GM18858 (cell line): ENCODE data around the gene PBXIP1.
"Not testable (repeated sequence)": the region's sequence is repeated elsewhere in the genome, so short reads cannot be mapped to it uniquely, and the experiment has no call there.

Experiments
- ATAC-seq: cut with Tn5 transposase; IDR thresholded peaks from one replicate; pipeline ENCODE4 v1.9.1; 2021; ENCODE audit not compliant: unreplicated experiment

PBXIP1 gene

GRCh38 chr1:154955718-154956543, at the start of gene PBXIP1:
TSS of gene PBXIP1 (minus strand) at chr1:154956099. CDS start at chr1:154953721, 2,378 bp downstream.
- peak; percentile 39 for ATAC-seq

- ATAC-seq = no peak
Observed at GRCh38 chr1:155005076-155006011, 49.4 kb upstream of the PBXIP1 start.

- ATAC-seq = no peak
Observed at GRCh38 chr1:155004352-155005075, 48.6 kb upstream of the PBXIP1 start.

- no peak for ATAC-seq
Observed at GRCh38 chr1:155003766-155004351, 48.0 kb upstream of the PBXIP1 start.

- ATAC-seq = no peak
Observed at GRCh38 chr1:155003227-155003765, 47.4 kb upstream of the PBXIP1 start.

- no peak for ATAC-seq
Observed at GRCh38 chr1:155002464-155003226, 46.7 kb upstream of the PBXIP1 start, which contains the start of gene ZBTB7B. TSS of gene ZBTB7B (plus strand) at chr1:155002802. CDS start at chr1:155014661, 11,859 bp downstream.

GRCh38 chr1:155001675-155002463, 46.0 kb upstream of the PBXIP1 start:
- peak; percentile 38 for ATAC-seq

- no peak for ATAC-seq
Observed at GRCh38 chr1:155001425-155001674, 45.5 kb upstream of the PBXIP1 start.

- ATAC-seq = peak; percentile 31
Observed at GRCh38 chr1:155000726-155001424, 45.0 kb upstream of the PBXIP1 start.

GRCh38 chr1:155000411-155000725, 44.5 kb upstream of the PBXIP1 start:
- no peak for ATAC-seq

- ATAC-seq = no peak
Observed at GRCh38 chr1:154999571-155000410, 43.9 kb upstream of the PBXIP1 start.

GRCh38 chr1:154998818-154999570, 43.1 kb upstream of the PBXIP1 start:
- no peak for ATAC-seq

- no peak for ATAC-seq
Observed at GRCh38 chr1:154998201-154998780, 42.4 kb upstream of the PBXIP1 start.

- no peak for ATAC-seq
Observed at GRCh38 chr1:154996966-154997701, 41.2 kb upstream of the PBXIP1 start.

GRCh38 chr1:154995301-154995983, 39.5 kb upstream of the PBXIP1 start:
- not testable (repeated sequence) for ATAC-seq
